HEK293 (cell line): ENCODE measurements around the gene CUL1.

ENCODE experiments used
- CTCF ChIA-PET: fragments of 350-600 bp; formaldehyde crosslinking; extraction: SDS; loops from one replicate; lab custom pipeline; 2021; ENCODE audit warnings: antibody characterized with exemption; lab: Yijun Ruan, JAX
- POLR2A ChIA-PET: fragments of 300-600 bp; formaldehyde crosslinking; extraction: SDS; loops from one replicate; lab custom pipeline; 2020; ENCODE audit warnings: antibody characterized with exemption, inconsistent platforms; lab: Yijun Ruan, JAX
- H3K27ac ChIP-seq: fragments of 200-500 bp; sonication (Bioruptor generic); 2 replicates; pipeline ENCODE4 v1.5.1; 2014; ENCODE audit warnings: low read depth, low read length, control low read depth, inconsistent platforms; ENCODE audit errors: extremely low read depth
- H3K36me3 ChIP-seq, 2 experiments: fragments of 200-500 bp in 1 of 2; sonication (Bioruptor generic) in 1 of 2; 1 replicate in 1 of 2; 2 replicates in 1 of 2; pipeline ENCODE4 v1.5.1; 2014 to 2017; ENCODE audit warnings: inconsistent platforms in 2 of 2, low read length in 2 of 2; ENCODE audit not compliant: control insufficient read depth in 2 of 2, insufficient read depth in 1 of 2
- H3K4me1 ChIP-seq: fragments of 200-500 bp; sonication (Bioruptor generic); 2 replicates; pipeline ENCODE4 v1.5.1; 2014; ENCODE audit warnings: mild to moderate bottlenecking, low read length, inconsistent platforms; ENCODE audit not compliant: control insufficient read depth, insufficient read depth
- H3K4me3 ChIP-seq: 2 replicates; pipeline ENCODE4 v1.5.1; 2011; ENCODE audit warnings: low read depth, mild to moderate bottlenecking, control low read depth, low read length, moderate library complexity
- H3K9me3 ChIP-seq: fragments of 200-500 bp; sonication (Bioruptor generic); 2 replicates; pipeline ENCODE4 v1.5.1; 2014; ENCODE audit warnings: low read depth, low read length, inconsistent platforms; ENCODE audit not compliant: control insufficient read depth, insufficient read depth
- GLIS1 ChIP-seq: fragments of 450-650 bp; formaldehyde crosslinking; IDR thresholded peaks from 2 replicates; pipeline ENCODE4 v1.5.1; 2016; ENCODE audit warnings: missing biosample characterization, missing genetic modification characterization
- HIC1 ChIP-seq: fragments of 450-650 bp; formaldehyde crosslinking; IDR thresholded peaks from 2 replicates; pipeline ENCODE4 v1.5.1; 2016; ENCODE audit warnings: missing biosample characterization, missing genetic modification characterization
- HOXC10 ChIP-seq: sonication (generic); formaldehyde crosslinking; IDR thresholded peaks from 2 replicates; pipeline ENCODE4 v1.8.1; 2023; ENCODE audit warnings: mild to moderate bottlenecking, missing genetic modification reagents
- HOXD13 ChIP-seq: sonication (generic); formaldehyde crosslinking; IDR thresholded peaks from 2 replicates; pipeline ENCODE4 v1.8.0; 2022; ENCODE audit warnings: missing genetic modification reagents, borderline replicate concordance
- KLF9 ChIP-seq: fragments of 450-650 bp; formaldehyde crosslinking; IDR thresholded peaks from 2 replicates; pipeline ENCODE4 v1.5.1; 2016; ENCODE audit warnings: missing biosample characterization, missing genetic modification characterization, low read depth
- MZF1 ChIP-seq: fragments of 450-650 bp; formaldehyde crosslinking; IDR thresholded peaks from 2 replicates; pipeline ENCODE4 v1.5.1; 2017; ENCODE audit warnings: missing biosample characterization, missing genetic modification characterization, borderline replicate concordance
- PRDM6 ChIP-seq: fragments of 450-650 bp; formaldehyde crosslinking; IDR thresholded peaks from 2 replicates; pipeline ENCODE4 v1.5.1; 2017; ENCODE audit warnings: missing biosample characterization, missing genetic modification characterization
- RBAK ChIP-seq: fragments of 450-650 bp; formaldehyde crosslinking; IDR thresholded peaks from 2 replicates; pipeline ENCODE4 v1.5.1; 2016; ENCODE audit warnings: missing biosample characterization, missing genetic modification characterization
- ZBTB1 ChIP-seq: fragments of 450-650 bp; formaldehyde crosslinking; IDR thresholded peaks from 2 replicates; pipeline ENCODE4 v1.5.1; 2016; ENCODE audit warnings: missing biosample characterization, missing genetic modification characterization
- ZBTB48 ChIP-seq: fragments of 450-650 bp; formaldehyde crosslinking; IDR thresholded peaks from 2 replicates; pipeline ENCODE4 v1.5.1; 2016; ENCODE audit warnings: missing biosample characterization, missing genetic modification characterization
- ZBTB49 ChIP-seq: fragments of 450-650 bp; formaldehyde crosslinking; IDR thresholded peaks from 2 replicates; pipeline ENCODE4 v1.5.1; 2016; ENCODE audit warnings: missing biosample characterization, missing genetic modification characterization, low read depth
- ZNF148 ChIP-seq: fragments of 450-650 bp; formaldehyde crosslinking; IDR thresholded peaks from 2 replicates; pipeline ENCODE4 v1.5.0; 2017; ENCODE audit warnings: missing biosample characterization, missing genetic modification characterization, borderline replicate concordance
- ZNF202 ChIP-seq: fragments of 450-650 bp; formaldehyde crosslinking; IDR thresholded peaks from 2 replicates; pipeline ENCODE4 v1.5.1; 2016; ENCODE audit warnings: missing biosample characterization, missing genetic modification characterization, borderline replicate concordance
- ZNF221 ChIP-seq: fragments of 450-650 bp; formaldehyde crosslinking; IDR thresholded peaks from 2 replicates; pipeline ENCODE4 v1.5.1; 2017; ENCODE audit warnings: missing biosample characterization, missing genetic modification characterization, borderline replicate concordance
- ZNF223 ChIP-seq: fragments of 450-650 bp; formaldehyde crosslinking; IDR thresholded peaks from 2 replicates; pipeline ENCODE4 v1.5.1; 2016; ENCODE audit warnings: missing biosample characterization, missing genetic modification characterization
- ZNF239 ChIP-seq: fragments of 450-650 bp; formaldehyde crosslinking; IDR thresholded peaks from 2 replicates; pipeline ENCODE4 v1.5.1; 2016; ENCODE audit warnings: missing biosample characterization, missing genetic modification characterization
- ZNF248 ChIP-seq: fragments of 450-650 bp; formaldehyde crosslinking; IDR thresholded peaks from 2 replicates; pipeline ENCODE4 v1.5.1; 2017; ENCODE audit warnings: missing biosample characterization, missing genetic modification characterization
- ZNF280D ChIP-seq: fragments of 450-650 bp; formaldehyde crosslinking; IDR thresholded peaks from 2 replicates; pipeline ENCODE4 v1.5.1; 2016; ENCODE audit warnings: missing biosample characterization, missing genetic modification characterization
- ZNF366 ChIP-seq: fragments of 450-650 bp; formaldehyde crosslinking; conservative IDR thresholded peaks from 2 replicates; pipeline ENCODE4 v1.5.1; 2016; ENCODE audit warnings: missing biosample characterization, missing genetic modification characterization
- ZNF433 ChIP-seq: fragments of 450-650 bp; formaldehyde crosslinking; IDR thresholded peaks from 2 replicates; pipeline ENCODE4 v1.5.1; 2016; ENCODE audit warnings: missing biosample characterization, missing genetic modification characterization, low read depth
- ZNF548 ChIP-seq: fragments of 450-650 bp; formaldehyde crosslinking; IDR thresholded peaks from 2 replicates; pipeline ENCODE4 v1.5.1; 2016; ENCODE audit warnings: missing biosample characterization, missing genetic modification characterization
- ZNF670 ChIP-seq: fragments of 450-650 bp; formaldehyde crosslinking; IDR thresholded peaks from 2 replicates; pipeline ENCODE4 v1.5.1; 2016; ENCODE audit warnings: missing biosample characterization, missing genetic modification characterization, low read depth
- ZNF747 ChIP-seq: fragments of 450-650 bp; formaldehyde crosslinking; IDR thresholded peaks from 2 replicates; pipeline ENCODE4 v1.5.1; 2016; ENCODE audit warnings: missing biosample characterization, missing genetic modification characterization
- ZXDB ChIP-seq: fragments of 450-650 bp; formaldehyde crosslinking; IDR thresholded peaks from 2 replicates; pipeline ENCODE4 v1.5.1; 2016; ENCODE audit warnings: missing biosample characterization, missing genetic modification characterization

CUL1 gene

GRCh38 chr7:148650232-148650858 is 48.4 kb upstream of the CUL1 start:
- no peak overlapping the region for H3K27ac ChIP-seq
- no peaks in the 10 kb centered on the region for H3K4me1 ChIP-seq
- POLR2A ChIA-PET = no interaction called here
- H3K9me3 ChIP-seq = no peaks in the 10 kb centered on the region
- CTCF ChIA-PET = interaction anchor here (0.7 kb wide), 1 partner anchor 408 kb away, joined by 5 read pairs; no protein-coding TSS in a partner anchor
- H3K4me3 ChIP-seq = no peak overlapping the region
- no peak for TF ChIP-seq HOXC10 (CRISPR knock-in tag)
- no peak for TF ChIP-seq HOXD13 (CRISPR knock-in tag)
- TF ChIP-seq ZNF248 (tag by site-specific recombination) = no peak
- no peak for TF ChIP-seq PRDM6 (tag by site-specific recombination)
- no peak for TF ChIP-seq ZBTB49 (tag by site-specific recombination)
- TF ChIP-seq ZBTB48 (tag by site-specific recombination) = no peak
- no peak for TF ChIP-seq ZNF280D (tag by site-specific recombination)
- TF ChIP-seq ZNF148 (tag by site-specific recombination) = no peak
- no peak for TF ChIP-seq GLIS1 (tag by site-specific recombination)
- no peak for TF ChIP-seq ZNF366 (tag by site-specific recombination)
- no peak for TF ChIP-seq ZNF670 (tag by site-specific recombination)
- TF ChIP-seq ZNF747 (tag by site-specific recombination) = no peak
- TF ChIP-seq RBAK = no peak
- TF ChIP-seq ZXDB (tag by site-specific recombination) = no peak
- H3K36me3 ChIP-seq = no peaks in the 10 kb centered on the region

- CTCF ChIA-PET = interaction anchor here (0.5 kb wide), 1 partner anchor 622 kb away, joined by 3 read pairs; no protein-coding TSS in a partner anchor
- Histone ChIP-seq H3K4me1 (no peaks in the 10 kb centered on the region), H3K4me3 (no peak overlapping the region), H3K27ac (no peak overlapping the region), H3K9me3 (no peaks in the 10 kb centered on the region), H3K36me3 (no peaks in the 10 kb centered on the region)
- POLR2A ChIA-PET = no interaction called here
- TF ChIP-seq ZBTB1 (tag by site-specific recombination) (no peak), ZNF239 (no peak), ZNF548 (tag by site-specific recombination) (no peak), HIC1 (tag by site-specific recombination) (no peak), ZNF202 (tag by site-specific recombination) (no peak), ZNF221 (tag by site-specific recombination) (no peak), ZNF433 (tag by site-specific recombination) (no peak), KLF9 (no peak), MZF1 (no peak), ZNF223 (tag by site-specific recombination) (no peak)
Observed at GRCh38 chr7:148652773-148653172, 45.9 kb upstream of the CUL1 start.
